GM04504 (cell line): ENCODE measurements around the gene SUMO4.
A peak's percentile ranks its signal among the peaks of the same experiment; 100 is the strongest.

Experiments
- DNase-seq: peaks from one replicate; pipeline ENCODE4 v3.0.0-alpha.2; 2012; ENCODE audit warnings: low read depth

Gene SUMO4

GRCh38 chr6:149389509-149390297 lies 10.4 kb upstream of the SUMO4 start:
- peak; percentile 19 for DNase-seq

GRCh38 chr6:149392093-149392492 lies 8.0 kb upstream of the SUMO4 start:
- no peak for DNase-seq

- no peak for DNase-seq
Measured at GRCh38 chr6:149392535-149392934, 7.5 kb upstream of the SUMO4 start.

- DNase-seq = no peak
Measured at GRCh38 chr6:149393002-149393679, 6.9 kb upstream of the SUMO4 start.

- no peak for DNase-seq
Measured at GRCh38 chr6:149395185-149395584, 4.9 kb upstream of the SUMO4 start.

GRCh38 chr6:149397384-149397783 lies 2.7 kb upstream of the SUMO4 start:
- DNase-seq = no peak

- DNase-seq = no peak
Measured at GRCh38 chr6:149403534-149403933, 3.5 kb downstream of the SUMO4 start.

GRCh38 chr6:149405823-149406765 lies 6.0 kb downstream of the SUMO4 start:
- peak; percentile 13 for DNase-seq

GRCh38 chr6:149409617-149410016 lies 9.6 kb downstream of the SUMO4 start:
- no peak for DNase-seq

- no peak for DNase-seq
Measured at GRCh38 chr6:149410557-149410956, 10.5 kb downstream of the SUMO4 start.

- no peak for DNase-seq
Measured at GRCh38 chr6:149414009-149414408, 13.9 kb downstream of the SUMO4 start.

GRCh38 chr6:149414821-149415220 lies 14.8 kb downstream of the SUMO4 start:
- no peak for DNase-seq

GRCh38 chr6:149419696-149420404 lies 19.8 kb downstream of the SUMO4 start:
- no peak for DNase-seq

GRCh38 chr6:149421132-149421531 lies 21.1 kb downstream of the SUMO4 start:
- DNase-seq = no peak

- no peak for DNase-seq
Measured at GRCh38 chr6:149422581-149422980, 22.5 kb downstream of the SUMO4 start.

GRCh38 chr6:149423964-149424440 lies 23.9 kb downstream of the SUMO4 start:
- no peak for DNase-seq

- no peak for DNase-seq
Measured at GRCh38 chr6:149425224-149425623, 25.2 kb downstream of the SUMO4 start.

GRCh38 chr6:149425754-149426153 lies 25.7 kb downstream of the SUMO4 start:
- no peak for DNase-seq

GRCh38 chr6:149428606-149429005 lies 28.5 kb downstream of the SUMO4 start:
- no peak for DNase-seq

- no peak for DNase-seq
Measured at GRCh38 chr6:149429427-149430360, 29.6 kb downstream of the SUMO4 start.
